DMS 273 (cell line): ENCODE measurements around the gene MAGI2.

ENCODE experiments used
- DNase-seq: peaks from one replicate; lab custom pipeline; 2025; ENCODE audit not compliant: unreplicated experiment; lab: John Stamatoyannopoulos, UW

Gene MAGI2

DNA sequence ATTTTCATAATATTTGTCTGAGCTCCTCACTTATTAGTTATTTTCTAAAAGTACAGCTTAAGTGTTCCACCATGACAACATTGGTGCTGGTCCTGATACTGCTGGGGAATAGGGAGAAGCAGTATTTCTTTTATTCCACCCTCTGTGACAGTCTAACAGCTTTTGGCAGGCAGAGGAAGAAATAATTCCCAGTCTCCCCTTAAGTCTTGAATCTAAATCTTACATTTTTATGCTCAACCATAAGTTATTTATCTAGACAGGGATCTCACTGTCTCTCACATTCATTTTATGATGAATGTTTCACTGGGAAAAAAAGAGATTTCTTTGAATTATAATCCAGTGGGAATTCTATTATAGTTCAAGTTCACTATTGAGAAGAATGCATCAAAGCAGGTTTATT, 71.5 kb downstream of the MAGI2 start:
- DNase-seq, result no peak

DNA sequence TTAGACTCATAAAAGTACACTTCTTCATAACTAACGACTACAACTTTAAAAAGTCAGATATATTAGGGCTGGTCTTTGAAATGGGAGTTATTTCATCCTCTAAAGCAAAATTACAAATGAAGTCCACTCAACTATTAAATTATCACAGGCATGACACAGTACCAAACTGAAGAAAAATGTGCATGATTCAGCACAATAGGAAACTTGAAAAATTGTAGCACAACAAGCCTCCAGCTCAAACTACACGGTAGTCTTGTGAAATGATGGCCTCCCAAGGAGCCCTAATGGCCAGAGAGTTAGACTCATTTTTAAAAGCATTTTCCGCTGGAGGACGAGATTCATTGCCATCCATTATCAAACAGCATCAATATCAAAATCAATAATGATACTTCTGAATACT, 76.4 kb downstream of the MAGI2 start:
- no peak for DNase-seq

DNA sequence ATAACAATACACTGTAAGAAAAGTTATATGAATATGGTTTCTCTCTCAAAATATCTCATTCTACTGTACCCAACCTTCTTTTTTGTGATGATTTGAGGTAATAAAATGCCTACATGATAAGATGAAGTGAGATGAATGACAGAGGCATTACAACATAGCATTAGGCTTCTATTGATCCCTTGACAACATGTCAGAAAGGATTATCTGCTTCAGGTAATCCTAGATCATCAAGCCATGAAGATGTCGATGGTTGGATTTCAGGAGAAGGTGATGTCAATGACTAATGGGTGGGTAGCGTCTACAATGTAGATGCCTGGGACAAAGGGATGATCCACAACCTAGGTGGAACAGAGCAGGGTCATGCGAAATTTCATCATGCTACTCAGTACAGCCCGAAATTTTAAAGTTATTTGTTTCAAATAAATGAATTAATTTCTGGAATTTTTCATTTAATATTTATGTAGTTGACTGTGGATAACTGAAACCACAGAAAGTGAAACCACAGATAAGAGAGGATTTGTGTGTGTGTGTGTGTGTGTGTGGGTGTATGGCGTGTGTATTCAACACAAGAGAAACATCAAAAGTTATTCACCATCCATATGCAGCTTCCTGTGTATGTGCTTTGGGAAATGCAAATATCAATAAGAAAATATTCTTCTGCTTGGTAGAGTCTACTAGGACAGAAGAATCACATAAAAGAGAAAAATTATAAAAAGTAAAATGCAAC, 77.0 kb downstream of the MAGI2 start:
- no peak for DNase-seq

DNA sequence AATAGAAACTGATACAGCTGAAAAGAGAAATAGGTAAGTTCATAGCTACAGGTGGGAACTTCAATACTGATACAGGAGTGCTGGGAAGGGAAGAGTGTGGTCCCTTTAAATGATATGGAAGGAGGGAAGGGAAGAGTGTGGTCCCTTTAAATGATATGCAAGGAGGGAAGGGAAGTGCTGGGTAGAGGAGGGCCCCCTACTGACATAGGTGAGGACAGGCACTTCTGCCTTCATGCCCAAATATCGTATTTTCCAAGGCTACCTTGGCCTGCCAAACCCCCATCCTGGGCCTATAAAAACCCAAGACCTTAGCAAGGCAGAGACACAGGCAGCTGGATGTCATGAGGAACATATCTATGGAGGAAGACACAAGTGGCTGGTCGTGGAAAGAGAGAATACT, 92.3 kb downstream of the MAGI2 start:
- peak; percentile 12 for DNase-seq

DNA sequence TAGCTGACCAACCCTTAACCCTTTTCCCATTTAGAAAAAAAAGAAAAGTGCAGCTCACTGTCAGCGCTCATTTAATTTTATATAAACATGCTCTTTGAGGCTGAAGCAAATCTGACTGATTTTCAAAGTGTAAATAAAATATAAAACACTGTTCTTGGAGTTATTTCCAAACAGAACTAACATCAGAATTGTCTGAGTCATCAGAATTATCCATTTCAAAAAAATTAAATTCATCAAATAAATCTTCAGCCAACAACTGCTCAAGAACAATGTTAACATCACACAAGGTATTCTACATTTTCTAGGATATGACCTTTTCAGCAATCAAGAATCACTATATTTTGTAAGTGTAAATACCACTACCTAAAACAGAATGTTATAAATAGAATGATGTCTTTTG, 93.6 kb downstream of the MAGI2 start:
- no peak for DNase-seq

DNA sequence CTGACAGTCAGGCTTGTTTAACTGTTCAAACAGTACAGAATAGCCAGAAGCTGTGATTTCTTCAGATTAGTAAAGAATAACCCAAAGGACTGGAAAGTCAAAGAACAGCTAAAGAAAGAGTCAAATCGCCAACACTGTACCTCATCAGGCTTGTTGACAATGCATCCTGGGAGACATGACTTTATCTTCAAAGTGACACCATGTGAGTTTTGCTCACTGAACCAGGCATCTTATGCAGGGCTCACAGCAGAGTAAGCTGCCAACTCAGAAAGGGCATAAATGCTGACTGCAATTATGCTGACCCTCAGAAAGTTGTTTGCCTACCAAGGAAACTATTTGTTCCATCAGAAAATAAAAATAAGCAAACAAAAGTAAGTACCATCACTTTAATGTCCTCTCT, 96.4 kb downstream of the MAGI2 start:
- DNase-seq, result no peak

DNA sequence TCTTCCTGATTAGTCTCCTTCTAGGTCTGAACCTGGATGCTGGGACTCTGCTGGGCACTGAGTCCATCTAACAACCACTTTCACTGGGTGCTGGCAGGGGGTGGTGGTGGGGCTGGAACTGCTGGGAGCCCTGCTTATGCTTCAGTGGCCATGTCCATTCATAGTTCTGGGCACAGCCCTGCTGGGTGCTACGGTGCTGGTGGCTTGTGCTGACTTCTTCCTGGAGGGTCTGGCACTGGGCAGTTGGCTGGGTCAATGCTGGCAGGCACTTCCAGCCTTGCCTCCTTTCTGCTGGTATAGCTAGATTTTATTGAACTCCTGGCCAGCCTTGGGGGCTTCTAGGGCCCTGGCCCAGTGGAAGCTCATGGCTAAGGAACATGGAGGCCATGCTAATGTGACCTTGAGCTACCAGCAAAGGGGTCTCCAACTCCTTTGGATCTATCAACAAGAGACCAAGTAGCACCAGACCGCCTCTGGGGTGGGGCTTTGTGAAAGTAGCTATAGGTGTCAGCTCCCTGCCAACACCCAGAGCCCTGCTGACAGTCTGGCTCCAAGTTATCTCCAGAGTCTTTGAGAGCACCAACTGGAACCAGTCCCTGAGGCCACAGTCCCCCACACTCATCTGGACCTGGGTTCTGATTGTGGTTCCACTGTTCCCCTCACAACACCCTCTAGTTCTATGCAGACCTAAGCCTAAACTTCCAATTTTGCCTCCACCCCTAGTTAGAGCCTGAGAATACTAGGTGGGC, 99.6 kb downstream of the MAGI2 start:
- no peak for DNase-seq

DNA sequence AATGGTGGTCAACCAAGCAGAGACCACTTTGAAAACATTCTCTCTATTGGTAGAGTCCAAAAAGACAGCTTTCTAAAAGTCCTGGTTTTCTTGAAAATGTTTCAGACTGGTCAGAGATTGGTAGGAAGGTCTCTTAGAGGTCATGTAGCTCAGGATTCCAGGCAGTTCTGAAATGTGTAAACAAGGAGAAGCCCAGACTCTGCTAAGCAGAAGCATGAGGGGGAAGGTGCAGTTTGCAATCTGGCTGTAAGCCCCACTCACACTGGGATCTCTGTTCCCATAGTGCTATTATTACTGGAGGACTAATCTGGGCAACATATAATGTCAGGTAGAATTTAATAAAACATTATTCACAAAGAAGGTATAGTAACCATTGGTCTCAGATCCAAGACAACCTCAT, 101.1 kb downstream of the MAGI2 start:
- no peak for DNase-seq

DNA sequence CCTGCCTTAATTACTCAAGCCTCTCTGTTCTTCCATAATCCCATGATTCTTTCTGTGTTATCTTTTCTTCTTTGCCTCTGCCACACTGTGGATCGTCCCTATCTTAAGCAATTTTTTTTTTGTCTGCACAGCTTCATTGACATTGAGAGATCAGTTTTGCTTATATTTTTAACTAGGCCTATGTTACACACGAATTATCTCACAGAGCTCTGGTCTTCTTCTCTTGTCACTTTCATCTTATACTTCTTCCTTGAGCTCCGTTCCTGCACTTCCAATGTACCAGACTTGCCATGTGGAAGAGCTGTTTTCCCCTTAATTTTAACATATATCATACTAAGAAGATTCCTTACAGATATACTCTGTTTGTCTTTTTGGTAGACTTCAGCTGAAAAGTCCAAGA, 106.1 kb downstream of the MAGI2 start:
- no peak for DNase-seq

DNA sequence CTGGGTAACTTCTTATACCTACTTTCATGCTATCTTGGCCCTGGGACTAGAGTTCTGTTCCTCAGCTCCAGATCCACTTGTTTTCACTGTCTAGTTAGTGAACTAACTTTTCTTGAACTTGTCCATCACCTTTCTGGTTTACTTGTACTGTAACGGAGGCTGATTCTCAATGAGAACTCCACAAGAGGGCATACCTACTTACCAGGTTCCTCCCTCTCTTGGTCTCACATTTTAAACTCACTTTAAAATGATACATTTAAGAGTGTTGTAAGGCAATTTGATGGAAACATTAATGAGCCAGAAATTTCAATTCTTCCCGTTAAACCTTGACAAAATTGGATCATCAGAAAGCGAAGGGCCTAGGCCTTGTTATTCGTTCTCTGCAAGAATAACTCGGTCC, 111.6 kb downstream of the MAGI2 start:
- DNase-seq, result no peak

DNA sequence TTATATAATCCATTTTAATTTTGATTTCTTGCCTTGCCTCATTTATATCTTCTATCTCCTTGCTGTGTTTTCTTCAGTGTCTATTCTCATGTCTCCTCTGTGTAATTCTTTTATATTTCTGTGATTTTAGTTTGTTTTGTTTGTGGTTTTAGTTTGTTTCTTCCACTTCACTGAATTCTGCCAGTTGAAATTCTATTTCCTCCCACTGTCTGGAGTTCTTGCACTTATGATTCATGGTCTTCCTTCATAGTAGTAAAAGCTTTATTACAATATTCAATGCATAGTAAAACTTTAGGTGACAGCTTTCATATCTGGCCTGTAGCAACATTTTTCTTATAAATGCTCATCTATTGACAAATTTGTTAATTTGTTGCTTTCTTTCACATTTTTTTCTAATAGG, 113.3 kb downstream of the MAGI2 start:
- DNase-seq, result no peak

DNA sequence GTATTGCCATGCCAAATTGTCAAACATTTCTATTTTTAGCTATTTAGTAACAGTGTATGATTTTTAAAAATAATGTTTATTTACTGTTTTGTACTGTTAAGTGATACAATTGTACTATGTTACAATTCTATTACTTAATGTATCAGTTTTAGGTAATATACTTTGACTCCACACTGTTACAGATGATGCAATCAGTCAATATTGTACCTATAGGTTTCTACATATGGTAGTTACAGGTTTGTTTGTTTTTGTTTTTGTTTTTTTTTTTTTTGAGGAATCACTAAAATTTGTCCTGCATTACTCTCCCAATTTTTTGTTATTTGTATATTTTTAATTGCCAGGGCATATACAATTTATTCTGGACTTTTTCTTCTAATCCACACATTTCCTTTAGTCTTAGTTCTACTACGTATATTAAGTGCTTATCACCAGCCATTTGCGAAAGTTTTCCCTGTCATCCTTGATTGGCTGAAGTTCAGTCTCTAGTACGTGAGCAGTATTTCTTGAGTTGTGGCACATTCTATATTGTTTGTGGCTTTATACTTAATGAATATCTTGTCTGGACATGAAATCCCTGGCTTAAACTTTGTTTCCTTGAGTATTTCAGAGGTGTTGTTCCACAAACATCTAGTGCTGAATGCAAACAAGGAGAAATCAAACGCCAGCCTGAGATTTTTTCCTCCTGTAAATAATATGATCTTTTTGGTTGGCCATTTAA, 114.1 kb downstream of the MAGI2 start:
- DNase-seq, result no peak

DNA sequence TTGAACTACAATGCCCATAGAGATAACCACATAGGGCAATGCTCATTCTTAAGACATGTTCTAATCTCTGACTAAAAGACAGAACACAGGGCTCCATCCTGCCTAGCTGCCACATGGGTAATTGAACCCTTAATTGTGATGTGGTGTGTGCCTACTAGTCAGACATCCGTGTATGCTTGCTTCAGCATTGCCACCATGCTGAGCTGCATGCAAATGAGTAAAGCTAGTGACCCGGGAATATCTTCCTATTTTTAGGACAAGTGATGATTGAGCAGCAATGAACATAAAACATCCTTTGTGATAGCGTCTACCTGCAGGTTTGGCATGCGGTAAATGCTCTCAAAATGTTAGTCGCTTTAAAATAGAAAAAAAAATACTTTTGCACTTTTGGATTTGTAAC, 115.8 kb downstream of the MAGI2 start:
- DNase-seq, result no peak

DNA sequence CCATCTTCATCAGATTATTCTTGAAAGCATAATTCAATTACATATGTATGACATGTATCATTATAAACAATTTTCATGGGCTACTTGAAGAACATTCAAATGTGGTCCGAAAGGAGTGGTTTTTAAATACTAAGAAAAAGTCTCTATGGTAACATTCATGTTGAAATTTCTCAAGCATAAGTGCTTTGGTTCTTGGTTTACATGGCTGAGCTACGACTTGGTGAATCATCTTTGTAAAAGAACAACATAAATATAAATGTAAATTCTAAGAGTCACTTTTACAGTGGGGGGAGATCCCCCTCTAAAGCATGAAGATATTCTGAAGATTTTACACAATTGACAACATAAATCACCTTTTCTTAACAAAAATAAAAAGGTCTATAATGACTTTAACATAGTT, 118.6 kb downstream of the MAGI2 start:
- DNase-seq, result no peak

DNA sequence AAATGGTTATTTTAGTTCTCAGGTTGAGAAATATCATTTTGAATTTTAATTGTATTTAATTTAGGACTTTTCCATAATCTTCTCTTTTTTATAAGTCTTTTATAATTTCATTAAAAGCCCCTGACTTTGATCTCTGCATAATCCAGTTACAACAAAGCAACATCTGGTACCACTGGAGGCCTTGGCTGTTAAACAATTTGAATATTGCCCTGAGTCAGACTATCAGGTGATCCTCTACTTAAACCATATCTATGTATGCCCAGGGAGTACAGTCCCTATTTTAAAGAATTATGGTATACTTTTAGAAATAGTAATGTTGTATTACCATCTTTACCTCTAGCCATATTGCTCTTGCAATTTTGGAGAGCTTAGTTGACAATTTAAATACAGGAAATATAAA, 119.1 kb downstream of the MAGI2 start:
- DNase-seq, result no peak

DNA sequence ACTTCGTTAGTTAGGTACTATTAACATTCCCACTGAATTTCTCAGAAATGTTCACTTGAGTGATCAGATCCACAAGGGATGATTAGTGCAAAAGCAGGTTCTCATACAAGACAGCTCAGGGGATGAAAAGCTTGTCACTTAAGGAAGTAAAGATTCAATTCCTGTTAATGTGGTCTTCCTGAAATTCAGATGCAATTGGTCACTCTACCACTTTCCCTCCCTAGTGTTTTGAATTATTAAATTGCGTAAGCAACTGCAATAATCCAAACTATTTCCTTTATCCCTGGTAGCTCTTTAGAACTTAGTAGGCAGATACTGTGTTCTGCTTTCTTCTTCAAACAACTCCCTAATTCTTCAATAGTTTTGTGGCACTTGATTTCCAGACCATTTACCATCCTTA, 121.4 kb downstream of the MAGI2 start:
- no peak for DNase-seq

DNA sequence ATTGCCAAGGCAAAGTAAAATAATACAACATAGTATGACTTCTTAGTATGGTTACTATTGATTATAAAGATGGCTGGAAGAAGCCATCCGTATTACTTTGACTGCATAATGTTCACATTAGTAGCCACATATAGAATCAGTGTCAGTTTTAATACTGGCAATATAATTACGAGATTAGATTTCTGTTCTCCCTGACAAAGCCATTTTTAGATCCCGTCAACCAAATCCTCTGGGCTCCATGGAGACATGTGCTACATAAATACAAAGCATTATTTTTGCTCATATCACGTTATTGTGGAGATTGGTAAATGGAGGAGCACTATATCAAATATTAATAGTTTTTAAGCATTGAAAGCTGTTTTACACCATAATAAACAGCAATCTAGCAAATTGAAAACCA, 124.0 kb downstream of the MAGI2 start:
- no peak for DNase-seq

DNA sequence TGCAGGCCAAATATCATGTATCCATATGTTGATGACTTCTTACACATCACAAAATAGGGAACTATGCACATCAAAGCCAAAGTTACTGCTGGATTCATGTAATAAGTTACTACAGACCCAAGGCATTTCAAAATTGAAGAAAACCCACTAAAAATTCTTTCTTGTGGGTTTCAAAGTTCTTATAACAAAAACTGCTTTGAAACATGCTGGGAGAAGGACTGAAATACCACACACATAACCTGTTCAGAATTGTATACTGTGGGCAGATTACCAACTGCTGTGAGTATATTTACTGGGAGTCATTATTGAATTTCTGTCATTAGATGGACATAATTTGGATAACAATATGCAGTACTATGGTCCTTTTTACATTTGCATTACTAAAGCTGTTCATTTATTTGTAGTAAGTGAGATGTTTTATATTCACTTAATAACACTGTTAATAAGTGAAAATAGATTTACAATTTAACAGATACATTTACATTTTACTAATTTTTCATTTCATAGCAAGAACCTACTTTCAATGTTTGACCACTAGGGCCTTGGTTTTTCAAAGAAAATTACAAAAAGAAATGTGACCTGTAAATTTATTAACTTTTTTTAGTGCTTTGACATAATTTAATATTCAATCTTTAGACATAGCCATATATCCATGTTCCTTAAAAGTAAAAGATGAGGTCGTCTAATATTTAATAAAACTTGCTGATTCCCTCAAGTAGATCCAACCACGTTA, 132.6 kb downstream of the MAGI2 start:
- no peak for DNase-seq

DNA sequence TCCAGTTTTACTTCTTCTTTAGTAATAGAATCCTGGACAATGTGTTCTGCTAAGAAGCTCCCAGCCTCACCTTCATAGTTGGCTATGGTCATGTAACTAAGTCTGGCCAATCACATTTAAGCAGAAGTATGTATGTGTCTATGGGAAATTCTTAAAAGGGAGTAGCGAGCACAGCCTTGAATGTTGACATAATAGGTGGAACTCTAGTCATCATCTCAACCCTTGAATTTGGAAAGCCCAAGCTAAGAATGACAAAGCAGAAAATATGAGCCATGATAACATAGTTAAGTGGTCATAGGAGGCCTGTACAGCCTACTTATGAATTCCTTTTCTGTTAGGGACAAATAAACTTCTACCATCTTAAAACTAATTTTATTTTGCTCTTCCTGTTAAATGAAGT, 134.1 kb downstream of the MAGI2 start:
- no peak for DNase-seq

DNA sequence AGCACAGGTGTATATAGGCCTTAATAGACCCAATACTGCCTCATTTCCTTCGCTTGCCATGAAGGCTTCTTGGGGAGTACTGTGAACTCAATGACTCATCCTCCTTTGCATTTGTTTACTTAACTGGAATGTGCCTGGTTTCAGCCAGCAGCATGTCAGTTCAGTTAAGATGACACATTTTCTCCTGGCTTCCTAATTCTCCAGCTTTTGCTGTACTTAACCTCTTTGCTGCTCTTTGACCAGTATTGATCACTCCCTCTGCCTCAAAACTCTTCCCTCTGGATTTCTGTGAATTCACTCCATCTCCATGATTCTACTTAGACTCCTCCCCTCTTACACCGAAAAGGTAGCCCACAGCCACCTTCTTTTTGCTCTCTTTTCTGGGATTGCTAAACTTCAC, 135.7 kb downstream of the MAGI2 start:
- DNase-seq, result peak; percentile 53

DNA sequence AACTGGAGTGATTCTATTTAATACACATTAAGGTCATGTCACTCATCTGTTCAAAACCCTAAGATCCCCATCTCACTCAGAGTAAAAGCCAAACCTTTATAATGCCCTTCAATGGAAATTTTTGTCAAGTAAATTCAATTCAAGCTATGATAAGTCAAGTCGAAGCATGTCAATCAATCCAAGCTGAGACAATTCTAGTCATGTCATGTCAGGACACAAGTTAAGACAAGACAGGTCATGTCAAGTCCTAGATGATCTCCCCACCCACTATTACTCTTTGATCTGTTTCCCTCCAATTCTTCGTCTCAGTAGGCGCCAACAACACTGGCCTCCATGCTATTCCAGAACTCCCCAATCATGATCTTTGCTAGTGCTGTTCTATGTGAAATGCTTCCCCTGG, 141.4 kb downstream of the MAGI2 start:
- no peak for DNase-seq

DNA sequence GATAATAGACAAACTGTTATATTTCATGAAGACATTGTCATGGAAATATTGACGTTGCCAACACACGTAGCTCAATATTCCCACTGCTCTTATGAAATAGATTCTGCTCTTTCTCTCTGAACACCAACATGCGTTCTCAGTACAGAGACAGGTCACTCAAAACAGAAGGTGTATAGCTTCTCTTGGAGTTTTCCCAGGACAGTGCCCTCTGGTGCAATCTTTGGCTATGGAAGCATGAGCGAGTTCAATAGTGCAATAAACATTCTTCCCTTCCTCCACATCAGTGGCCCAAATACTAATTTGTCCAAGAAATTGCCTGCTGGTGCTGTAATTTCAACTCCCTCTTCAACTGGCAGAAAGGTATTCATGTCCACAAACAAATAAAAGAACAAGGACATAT, 145.3 kb downstream of the MAGI2 start:
- peak; percentile 54 for DNase-seq
